GM06990 (cell line): ENCODE measurements around the gene TCFL5.

Experiments
- DNase-seq: peaks from one replicate; pipeline ENCODE4 v3.0.0-alpha.2; 2011; ENCODE audit not compliant: insufficient read length; ENCODE audit errors: extremely low read depth
- H3K27me3 ChIP-seq: replicated peaks from 2 replicates; pipeline ENCODE4 v1.6.0; 2011; ENCODE audit warnings: low read length; ENCODE audit not compliant: control insufficient read depth, insufficient read depth
- H3K36me3 ChIP-seq: 2 replicates; pipeline ENCODE4 v1.5.1; 2011; ENCODE audit warnings: low read length; ENCODE audit not compliant: control insufficient read depth, insufficient read depth
- H3K4me3 ChIP-seq: replicated peaks from 2 replicates; pipeline ENCODE4 v1.5.1; 2011; ENCODE audit warnings: low read depth, mild to moderate bottlenecking, control low read depth, low read length
- CTCF ChIP-seq: IDR thresholded peaks from 2 replicates; pipeline ENCODE4 v1.5.1; 2011; ENCODE audit warnings: low read length, control low read depth, mild to moderate bottlenecking, inconsistent platforms; ENCODE audit not compliant: insufficient read depth, poor library complexity, severe bottlenecking

TCFL5 gene

GRCh38 chr20:62831854-62832211 lies 29.8 kb downstream of the TCFL5 start:
- Histone ChIP-seq H3K4me3 (no peak overlapping the region), H3K36me3 (no peaks in the 10 kb centered on the region), H3K27me3 (no peaks in the 10 kb centered on the region)
- no peak for DNase-seq
- no peak for TF ChIP-seq CTCF

- H3K4me3 ChIP-seq, result no peak overlapping the region
- TF ChIP-seq CTCF, result no peak
- no peak for DNase-seq
Observed at GRCh38 chr20:62831361-62831788, 30.2 kb downstream of the TCFL5 start.

GRCh38 chr20:62830821-62831220 lies 30.8 kb downstream of the TCFL5 start:
- no peak for TF ChIP-seq CTCF
- no peak overlapping the region for H3K4me3 ChIP-seq
- no peaks in the 10 kb centered on the region for H3K36me3 ChIP-seq
- H3K27me3 ChIP-seq, result no peaks in the 10 kb centered on the region; the same call in 1 of the 2 replicates
- no peak for DNase-seq

More at GRCh38 chr20:62831361-62831788, 30.2 kb downstream of the TCFL5 start:
- H3K36me3 ChIP-seq, result no peaks in the 10 kb centered on the region
- H3K27me3 ChIP-seq, result no peaks in the 10 kb centered on the region

- H3K4me3 ChIP-seq, result no peak overlapping the region
- no peak for TF ChIP-seq CTCF
- no peak for DNase-seq
- no peaks in the 10 kb centered on the region for H3K36me3 ChIP-seq
- H3K27me3 ChIP-seq, result no peaks in the 10 kb centered on the region; the same call in 1 of the 2 replicates
Observed at GRCh38 chr20:62830251-62830650, 31.4 kb downstream of the TCFL5 start.

GRCh38 chr20:62829231-62830230 lies 32.1 kb downstream of the TCFL5 start:
- no peak for TF ChIP-seq CTCF
- DNase-seq, result no peak
- no peaks in the 10 kb centered on the region for H3K36me3 ChIP-seq
- H3K4me3 ChIP-seq, result no peak overlapping the region
- H3K27me3 ChIP-seq, result no peaks in the 10 kb centered on the region; the same call in 1 of the 2 replicates
